Nucleus accumbens (tissue), 56 donors: ENCODE data around the gene SRSF1.
"Not testable (repeated sequence)": the region's sequence is repeated elsewhere in the genome, so short reads cannot be mapped to it uniquely, and the experiment has no call there.

Source experiments
- DNase-seq, 56 donors: peaks; one replicate each; lab custom pipeline; 2025; lab: John Stamatoyannopoulos, UW

Gene SRSF1

DNA sequence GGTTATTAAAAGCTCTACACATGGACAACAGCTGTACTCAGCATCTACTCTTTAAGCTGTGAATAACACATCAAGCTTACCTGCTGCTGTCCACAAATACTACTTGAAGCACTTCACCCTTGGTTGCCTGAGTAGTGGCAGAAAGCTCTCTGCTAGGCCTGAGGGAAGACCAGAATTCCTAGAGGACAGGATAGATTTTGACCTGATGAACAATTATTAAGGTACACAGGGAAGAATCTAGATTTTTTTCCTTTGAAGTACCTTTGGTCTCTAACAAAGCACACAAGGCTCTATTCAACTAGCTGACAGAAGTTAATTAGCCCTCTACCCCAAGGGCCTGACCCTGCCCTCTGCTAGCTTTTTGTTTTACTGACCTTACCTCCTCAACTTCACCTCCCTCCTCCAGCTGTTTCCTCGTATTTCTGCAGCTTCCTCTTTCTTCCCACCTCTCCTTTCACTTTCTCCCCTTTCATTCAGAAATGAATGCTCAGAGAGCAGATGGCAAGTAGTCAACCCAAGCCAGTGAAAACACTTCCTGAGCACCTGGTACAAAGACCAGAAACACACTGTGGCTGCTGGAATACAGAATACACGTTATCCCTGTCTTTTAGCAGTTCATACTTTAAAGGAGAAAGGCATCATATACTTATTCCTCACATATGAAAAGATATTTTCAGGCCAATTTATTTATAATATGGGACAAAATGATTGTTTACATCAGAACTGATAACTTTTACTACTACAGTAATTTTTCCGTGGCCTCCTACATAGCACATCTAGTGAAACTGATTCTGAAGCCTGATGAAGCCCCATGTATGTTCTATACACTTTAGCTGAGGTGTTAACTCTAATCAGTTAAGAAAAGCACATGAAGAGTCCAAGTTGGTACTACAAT, 13.3 kb downstream of the SRSF1 start:
- no peak for DNase-seq

DNA sequence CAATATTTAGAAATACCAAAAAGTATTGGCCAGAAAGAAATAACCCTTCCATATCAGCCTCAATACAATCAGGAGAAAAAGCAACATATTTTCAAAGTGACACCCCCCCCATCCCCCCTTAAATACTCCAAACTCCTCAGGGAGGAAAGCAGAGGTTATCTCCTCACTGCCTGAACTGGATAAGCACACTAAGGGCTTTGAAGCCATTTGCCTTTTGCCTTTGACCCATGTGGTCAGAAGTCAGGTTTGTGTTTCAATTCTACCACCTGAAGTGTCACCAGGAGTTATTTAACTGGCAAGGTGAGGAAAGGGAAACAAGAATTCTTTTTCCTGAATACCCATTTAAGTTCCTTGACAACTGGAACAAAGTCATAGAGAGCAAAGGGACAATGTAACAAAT, 15.5 kb downstream of the SRSF1 start:
- DNase-seq: no peak

DNA sequence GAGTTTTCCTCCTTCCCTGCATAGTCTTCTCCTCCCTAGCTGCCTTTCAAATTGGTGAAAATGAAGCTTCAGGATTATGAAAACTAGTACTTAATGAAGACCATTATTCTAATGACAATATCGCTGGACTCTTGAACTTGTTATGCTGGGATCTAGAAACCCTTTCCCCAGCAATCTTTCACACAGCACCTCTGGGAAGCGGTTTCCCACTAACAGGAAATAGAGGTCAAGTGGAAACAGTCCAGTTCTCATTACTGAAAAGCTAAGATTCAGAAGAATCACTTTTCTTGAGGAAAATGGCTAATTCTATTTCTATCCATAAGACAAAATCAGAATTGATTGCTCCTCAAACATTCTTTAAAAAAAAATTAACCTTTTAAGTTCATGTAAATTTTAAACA, 17.0 kb downstream of the SRSF1 start:
- DNase-seq: no peak

DNA sequence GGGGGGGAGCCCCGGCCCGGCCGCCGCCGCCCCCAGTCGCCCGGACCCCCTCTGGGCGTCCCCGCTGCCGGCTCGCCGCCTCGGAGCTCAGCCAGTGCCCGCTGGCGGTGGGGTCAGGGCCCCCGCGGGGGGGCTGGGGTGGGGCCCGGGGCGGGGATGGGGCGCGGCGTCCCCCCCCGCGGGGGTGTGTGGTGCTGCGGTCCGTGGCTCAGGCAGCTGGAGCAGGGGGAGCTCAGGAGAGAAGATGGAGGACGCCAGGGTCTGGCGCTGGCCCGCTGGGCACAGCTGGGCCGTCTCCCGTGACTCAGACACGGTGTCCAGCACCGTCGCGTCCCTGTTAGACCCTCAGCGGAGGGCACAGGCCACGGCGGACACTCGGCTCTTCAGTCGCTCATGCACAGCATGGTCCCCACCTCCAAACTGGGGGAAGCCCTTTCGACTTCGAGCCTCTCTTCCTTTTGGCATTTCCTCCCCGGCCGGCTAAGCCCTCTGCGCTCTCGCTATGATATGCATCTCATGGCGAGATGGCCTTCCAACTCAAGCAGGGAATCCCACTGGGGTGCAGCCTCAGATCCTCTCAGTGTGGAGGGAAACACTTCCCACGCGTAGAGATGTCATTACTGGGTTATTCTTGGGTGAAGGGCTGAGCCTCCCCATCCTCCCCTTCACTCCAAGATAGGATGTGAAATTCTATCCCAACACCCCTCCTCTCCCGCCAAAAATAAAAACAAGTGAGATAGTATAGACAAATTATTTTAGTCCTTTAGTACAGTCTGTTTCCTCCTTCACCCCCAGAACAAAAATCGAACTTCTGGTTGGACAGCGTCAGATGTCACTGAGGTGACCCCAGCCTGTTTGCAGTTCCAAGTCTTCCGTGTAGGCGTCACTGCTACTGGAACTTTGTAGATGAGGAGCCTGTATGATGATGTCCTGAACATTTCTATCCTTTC, 18.5 kb downstream of the SRSF1 start:
- peak in 50 of 56 donors; percentile 13 to 86 (median 75) for DNase-seq

DNA sequence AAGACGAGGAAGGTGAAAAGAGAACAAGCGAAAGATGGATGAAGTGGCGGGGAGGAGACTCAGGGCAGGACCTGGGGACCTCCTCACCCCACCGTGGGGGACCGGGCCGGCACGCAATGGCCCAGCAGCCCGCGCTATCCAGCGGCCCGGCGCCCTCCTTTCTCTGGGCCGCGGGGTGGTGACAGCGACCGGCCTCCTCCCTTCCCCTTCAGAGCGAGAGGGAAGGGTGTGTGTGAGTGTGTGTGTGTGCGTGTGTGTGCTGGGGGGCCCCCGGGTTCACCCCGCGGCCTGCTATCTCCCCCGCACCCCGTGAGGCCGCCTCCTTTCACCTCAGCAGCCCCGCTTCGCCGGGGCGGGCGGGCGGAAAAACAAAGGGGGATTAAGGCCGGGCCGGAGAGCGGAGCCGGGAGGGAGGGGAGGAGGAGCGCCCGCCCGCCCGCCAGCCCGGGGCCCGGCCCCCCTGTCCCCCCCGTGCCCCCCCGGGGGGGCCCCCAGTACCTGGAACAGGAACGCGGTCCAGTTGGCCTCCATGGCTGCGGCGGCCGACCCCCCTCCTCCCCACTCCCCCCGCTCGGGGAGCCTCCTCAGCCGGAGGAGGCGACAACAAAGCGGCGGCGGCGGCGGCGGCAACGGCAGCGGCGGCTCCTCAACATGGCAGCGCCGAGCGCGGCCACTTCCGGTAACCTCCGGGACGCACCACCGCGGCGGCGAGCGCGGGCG, 19.3 kb downstream of the SRSF1 start, which contains the start of gene VEZF1:
Gene VEZF1 (minus strand): TSS at position 674 of the 720 bp plus-strand sequence. CDS start 143 bp downstream, at position 531.
- peak in 51 of 56 donors; percentile 43 to 90 (median 79) for DNase-seq

DNA sequence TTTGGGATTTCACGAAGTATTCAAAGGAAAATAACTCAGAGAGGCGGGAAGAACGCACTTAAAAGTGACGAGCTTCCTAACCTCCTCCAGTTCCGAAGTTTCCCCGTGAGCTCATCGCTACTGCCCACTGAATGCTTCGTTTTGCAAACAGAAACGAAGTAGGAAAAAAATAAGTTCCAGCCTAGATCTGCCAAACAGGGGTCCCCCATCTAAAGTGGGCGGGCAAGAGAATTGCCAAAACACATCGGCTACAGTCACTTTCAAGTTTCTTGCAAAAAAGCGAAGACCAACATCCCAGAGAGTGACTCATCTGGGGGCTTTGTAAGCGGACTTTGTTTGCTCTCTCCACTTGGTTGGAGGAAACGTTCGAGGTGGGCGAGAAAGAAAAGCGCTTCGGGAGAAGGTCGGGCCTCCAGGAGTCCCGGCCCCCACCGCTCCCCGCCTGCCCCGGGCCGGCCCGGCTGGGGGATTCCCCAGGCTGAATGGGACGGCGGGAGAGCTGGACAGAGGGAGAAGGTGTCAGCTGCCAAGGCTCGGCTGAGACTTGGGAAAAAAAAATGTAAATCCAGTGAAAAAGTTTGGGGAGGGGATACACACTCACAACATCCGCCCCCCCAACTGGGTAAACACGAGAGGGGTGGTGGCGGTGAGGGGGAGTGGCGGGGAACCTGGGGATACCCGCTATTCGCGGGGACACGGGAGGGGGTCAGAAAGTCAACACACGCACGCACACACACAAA, 20.0 kb downstream of the SRSF1 start:
- DNase-seq: peak in 36 of 56 donors; percentile 12 to 78 (median 56)

DNA sequence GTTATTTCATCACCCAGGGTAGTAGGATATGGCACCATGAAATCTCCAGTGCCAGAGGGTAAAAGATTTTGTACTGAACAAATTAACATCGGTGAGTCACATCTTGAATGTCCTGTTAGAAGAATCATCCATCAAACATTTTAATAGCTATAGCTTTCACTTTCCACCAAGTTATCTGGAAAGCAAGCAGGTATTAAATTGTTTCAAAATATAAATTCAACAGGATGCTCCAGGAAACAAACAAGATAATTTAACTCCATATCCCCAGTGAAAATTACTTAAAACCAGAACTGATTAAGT, 21.4 kb downstream of the SRSF1 start:
- DNase-seq: no peak

DNA sequence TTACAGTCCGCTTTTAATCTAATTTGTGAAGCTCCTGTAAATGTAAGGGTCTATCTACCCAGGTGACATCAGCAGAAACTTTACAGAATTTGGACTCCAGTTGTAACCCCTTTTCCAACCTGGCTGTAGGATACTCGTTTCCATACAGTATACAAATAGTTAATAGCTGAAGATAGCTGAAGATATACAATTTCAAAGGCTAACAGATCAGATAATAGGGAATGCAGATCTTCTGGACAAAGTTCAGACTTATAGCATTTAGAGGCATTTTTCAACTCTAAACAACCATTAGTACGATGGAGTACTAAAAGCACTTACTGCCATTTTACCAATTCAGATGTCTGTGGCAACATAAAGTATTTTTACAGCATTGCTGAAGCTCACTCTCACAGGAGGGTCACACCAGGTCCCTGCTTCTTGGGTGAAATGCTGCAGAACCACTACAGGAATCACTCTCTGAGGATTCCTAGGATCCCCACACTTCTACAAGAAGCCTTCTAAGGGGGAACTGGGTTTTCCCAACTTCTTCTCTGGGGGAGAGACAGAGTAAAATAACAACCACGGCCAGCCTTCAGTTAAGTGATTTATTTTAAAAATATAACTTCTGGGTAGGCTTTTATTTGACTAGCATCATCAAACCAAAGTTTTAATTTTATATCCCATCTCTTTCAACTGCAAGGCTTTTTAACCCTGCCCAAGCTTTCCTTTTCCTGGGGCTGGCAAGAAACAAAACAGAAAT, 21.9 kb downstream of the SRSF1 start:
- DNase-seq: no peak

DNA sequence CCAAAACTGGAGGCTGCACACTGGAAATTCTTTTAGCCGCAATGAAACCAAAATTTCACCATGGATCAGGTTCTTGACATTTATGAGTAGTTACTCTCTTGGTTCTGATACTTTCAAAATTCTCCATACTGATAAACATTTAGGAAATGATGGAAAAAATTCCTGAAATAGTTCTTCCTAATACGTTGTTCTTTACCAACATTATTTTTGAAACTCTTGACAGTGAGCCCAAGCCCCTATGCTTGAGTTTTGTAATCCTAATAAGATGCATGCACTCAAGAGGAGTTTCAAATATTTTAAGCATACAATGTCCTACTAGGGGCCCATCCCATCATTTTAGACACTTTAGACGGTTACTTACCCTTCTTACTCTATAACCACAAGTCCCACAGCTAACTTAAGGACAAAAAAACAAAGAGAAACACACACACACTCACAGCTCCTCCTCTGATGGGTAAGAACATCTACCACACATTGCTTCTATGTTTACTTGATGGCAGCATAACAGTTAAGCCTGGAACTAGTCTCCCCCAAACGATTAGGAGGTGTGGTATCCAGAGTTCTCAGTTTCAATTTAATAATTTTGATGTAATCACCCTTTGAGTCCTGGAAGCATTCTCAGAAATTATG, 22.7 kb downstream of the SRSF1 start:
- DNase-seq: no peak

DNA sequence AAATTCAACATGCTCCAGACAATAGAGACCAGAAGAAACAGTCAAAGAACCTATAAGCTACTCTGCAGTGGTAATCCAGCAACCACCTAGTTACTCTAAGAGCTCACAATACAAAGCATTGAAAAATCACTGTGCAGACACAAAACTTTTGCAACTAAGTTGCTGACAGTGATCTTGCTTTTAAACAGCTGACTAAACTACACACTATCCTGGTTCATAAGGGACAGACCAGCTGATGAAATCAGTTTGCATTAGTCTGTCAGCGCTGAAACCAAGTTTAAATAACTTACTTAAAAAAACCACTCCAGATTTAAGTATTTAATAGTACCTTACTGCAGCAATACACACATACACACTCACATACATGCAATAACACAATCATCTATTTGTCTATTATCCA, 23.6 kb downstream of the SRSF1 start:
- no peak for DNase-seq

DNA sequence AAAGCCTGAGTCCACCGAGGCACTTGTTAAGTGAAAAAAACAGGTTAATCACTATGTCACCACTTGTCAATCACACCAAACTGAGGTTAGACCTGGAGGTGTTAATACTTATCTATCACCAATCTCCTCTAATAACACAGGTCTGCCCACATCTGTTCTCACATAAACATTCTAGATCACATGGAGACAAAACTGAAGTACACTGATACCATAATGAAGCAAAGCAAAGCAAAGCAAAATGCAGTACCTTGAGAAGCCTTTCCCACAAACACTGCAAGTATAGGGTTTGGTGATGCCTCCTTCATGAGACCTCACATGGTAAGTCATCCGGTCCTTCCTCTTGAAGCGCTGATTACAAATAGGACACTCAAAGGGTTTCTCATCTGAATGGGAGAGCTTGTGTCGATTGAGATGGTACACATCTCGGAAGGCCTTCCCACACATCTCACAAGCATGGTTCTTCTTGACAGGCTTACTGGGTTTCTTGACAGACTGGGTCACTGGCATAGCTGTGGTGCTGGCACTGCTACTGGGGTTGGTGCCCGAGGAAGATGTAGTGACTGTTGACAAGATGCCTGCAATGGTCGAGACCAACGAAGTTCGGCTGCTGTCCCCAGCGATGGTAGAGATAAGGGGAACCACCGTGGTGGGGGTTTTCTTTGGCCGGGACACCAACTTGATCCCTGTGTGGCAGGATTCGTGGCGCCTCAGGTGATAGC, 24.4 kb downstream of the SRSF1 start:
- DNase-seq: no peak

DNA sequence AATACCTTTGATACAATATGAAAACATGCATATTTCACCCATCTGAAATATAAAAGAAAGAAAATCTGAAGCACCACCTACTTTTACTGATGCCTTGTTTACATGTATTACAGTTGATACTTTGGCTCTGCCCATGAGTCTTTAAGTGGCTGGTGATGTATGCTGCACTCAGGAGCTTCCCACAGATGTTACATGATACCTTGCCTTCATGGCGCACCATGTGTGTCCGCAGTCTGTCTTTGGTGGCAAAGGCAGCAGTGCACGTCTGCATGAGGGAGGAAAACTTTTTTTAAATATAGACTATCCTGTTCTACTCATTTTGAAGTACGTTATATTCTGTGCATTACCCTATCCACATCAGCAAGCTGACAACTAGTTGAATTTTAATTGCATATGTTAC, 26.5 kb downstream of the SRSF1 start:
- no peak for DNase-seq

DNA sequence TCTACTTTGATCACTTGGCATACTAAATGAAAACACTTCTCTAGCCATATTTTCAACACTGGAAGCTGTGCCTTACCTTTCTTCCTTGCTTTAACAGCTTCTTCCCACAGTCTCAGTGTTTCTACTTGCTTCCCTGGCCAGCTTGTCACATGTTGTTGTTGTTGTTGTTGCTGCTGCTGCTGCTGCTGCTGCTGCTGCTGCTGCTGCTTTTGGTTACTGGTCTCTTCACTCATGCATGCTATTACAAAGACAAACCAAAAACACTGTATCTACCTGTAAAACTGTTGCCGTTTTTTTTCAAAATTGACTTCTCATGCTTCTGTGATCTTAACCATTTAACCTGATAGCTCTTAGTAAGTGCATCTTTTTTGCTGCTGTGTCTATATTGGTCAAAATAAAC, 28.0 kb downstream of the SRSF1 start:
- DNase-seq: peak in 1 of 56 donors; percentile 5

DNA sequence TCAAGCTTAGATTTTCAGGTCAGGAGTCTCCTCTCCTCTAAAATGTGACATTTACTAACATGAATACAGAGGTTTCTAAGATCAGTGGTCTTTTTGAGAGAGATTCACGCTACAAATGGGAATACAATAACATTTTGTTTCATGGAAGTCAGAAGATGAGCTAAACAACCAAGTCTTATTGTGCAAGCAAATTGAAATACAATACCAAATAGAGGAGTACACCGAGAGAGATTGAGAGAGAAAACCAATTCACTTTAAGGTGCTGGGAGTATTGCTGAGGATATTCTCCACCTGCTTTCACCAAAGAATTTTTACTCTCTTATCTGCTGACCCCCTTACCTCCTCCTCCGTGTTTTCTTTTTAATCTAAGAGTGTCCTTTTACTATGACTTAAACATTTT, 30.5 kb downstream of the SRSF1 start:
- no peak for DNase-seq

DNA sequence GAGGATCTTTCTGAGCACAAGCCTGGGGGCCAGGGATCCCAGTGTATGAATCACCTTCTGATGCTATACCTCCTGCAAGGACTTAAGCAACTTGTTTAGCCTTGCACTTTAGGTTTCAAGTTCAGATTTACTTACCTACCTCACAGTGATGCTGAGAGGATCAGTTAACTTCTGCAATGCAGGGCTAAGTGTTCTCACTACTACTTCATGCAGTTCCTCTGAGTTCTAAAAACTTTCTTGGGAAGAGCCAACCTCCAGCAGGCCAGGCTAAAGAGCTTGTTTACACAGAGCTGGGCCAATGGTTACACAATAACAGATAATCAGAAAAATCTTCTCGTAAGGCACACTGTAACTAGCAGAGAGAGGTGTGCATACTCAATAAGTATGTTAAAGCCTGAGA, 32.0 kb downstream of the SRSF1 start:
- DNase-seq: no peak

DNA sequence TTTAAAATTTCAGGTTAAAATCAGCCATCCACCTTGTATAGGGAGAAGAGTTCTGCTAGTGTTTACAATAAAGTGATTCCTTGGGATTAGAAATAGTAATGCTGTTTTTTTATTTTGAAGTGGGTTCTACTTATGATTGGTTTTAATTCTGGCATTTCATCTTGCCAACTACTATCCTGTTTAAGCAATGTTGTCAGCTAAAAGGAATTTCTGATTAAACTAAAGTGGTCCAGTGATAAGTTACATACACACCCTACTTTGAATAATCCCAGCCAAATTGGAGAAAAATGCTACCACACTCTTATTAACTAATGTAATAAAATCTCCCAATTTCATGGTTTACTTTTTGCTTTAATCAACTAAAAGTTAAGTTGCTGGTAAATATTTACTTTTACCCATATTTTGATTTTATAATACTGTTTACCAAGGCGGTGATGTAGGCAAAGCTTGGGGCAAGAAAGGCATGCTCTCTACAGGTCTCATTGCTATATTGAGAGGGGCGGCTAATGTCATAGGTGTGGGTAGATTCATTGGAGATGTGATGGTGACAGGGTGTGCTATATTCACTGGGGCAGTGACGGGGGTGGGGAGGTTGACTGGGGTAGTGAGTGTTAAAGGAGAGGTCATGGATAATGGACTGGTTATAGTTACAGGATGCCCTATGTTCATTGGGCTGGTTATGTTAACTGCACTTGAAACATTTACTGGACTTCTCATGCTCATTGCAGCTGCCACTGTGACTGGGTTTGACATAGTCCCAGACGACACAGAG, 32.8 kb downstream of the SRSF1 start:
- DNase-seq: not testable (repeated sequence)

DNA sequence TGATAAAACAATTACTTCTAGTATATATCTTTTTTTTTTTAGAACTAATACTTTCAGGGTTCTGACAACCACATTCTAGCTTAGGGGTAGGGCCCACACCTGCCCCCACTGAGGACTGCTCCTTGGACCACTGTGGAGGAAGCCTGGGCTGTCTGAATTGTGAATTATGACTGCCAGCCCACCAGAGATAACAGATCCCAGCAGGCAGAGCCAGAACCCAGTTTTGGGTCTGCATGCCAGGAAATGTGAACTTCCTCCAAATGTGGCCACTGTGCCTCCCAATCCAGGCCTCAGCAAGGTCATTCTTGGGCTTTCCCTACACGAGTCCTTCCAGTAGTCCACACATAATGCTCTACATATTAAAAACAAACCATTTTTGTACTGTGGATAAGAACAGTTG, 34.9 kb downstream of the SRSF1 start:
- DNase-seq: no peak
